ENCODE measurements around the gene NODAL. TPM values are rescaled to one million over a fixed set of nuclear protein-coding genes. Genes with fewer than 3 reads are reported as not detected.

Gene NODAL
- total RNA-seq, 1 experiment from 2014 or later, result 0.30 TPM

- H3K4me1 ChIP-seq (ENCODE audit: control insufficient read depth in 1 of 2, insufficient read depth in 2 of 2, low read length in 2 of 2), result peaks cover 5 to 12% of the 10 kb centered on the region in 2 experiments
- no peaks in the 10 kb centered on the region for H3K9me2 ChIP-seq (ENCODE audit: insufficient read depth)
- H2AFZ ChIP-seq (ENCODE audit: low read depth, low read length, poor library complexity, severe bottlenecking), result no peak overlapping the region
- no peak overlapping the region for H3K9ac ChIP-seq (ENCODE audit: low read length)
- TF ChIP-seq ELF1 (IDR thresholded peaks at IDR 0.05; ENCODE audit: borderline replicate concordance, low read depth) (no peak), EZH2phosphoT487 (IDR thresholded peaks at IDR 0.05; ENCODE audit: borderline replicate concordance) (no peak), EZH2 (IDR thresholded peaks at IDR 0.05) (no peak), SIN3A (IDR thresholded peaks at IDR 0.05; ENCODE audit: low read depth) (no peak), ZNF274 (IDR thresholded peaks at IDR 0.05; ENCODE audit: low read depth, low read length) (no peak), CEBPB (IDR thresholded peaks at IDR 0.05; ENCODE audit: low read depth) (no peak), ZFX (IDR thresholded peaks at IDR 0.05) (no peak), SRF (IDR thresholded peaks at IDR 0.05; ENCODE audit: low read depth) (no peak), POLR2AphosphoS5 (IDR thresholded peaks at IDR 0.05; ENCODE audit: low read depth, low read length) (no peak), REST (IDR thresholded peaks at IDR 0.05; ENCODE audit: low read depth) (no peak), JUND (IDR thresholded peaks at IDR 0.05) (no peak), CBX3 (IDR thresholded peaks at IDR 0.05; ENCODE audit: low read depth) (no peak), FOSL1 (IDR thresholded peaks at IDR 0.05; ENCODE audit: low read depth) (no peak), RAD21 (IDR thresholded peaks at IDR 0.05; ENCODE audit: low read depth) (no peak), POLR2A (IDR thresholded peaks at IDR 0.05; ENCODE audit: borderline replicate concordance, extremely low read depth, insufficient read depth, insufficient read length) (no peak), MAX (IDR thresholded peaks at IDR 0.05) (no peak)
- TF ChIP-seq, protein P1, sequence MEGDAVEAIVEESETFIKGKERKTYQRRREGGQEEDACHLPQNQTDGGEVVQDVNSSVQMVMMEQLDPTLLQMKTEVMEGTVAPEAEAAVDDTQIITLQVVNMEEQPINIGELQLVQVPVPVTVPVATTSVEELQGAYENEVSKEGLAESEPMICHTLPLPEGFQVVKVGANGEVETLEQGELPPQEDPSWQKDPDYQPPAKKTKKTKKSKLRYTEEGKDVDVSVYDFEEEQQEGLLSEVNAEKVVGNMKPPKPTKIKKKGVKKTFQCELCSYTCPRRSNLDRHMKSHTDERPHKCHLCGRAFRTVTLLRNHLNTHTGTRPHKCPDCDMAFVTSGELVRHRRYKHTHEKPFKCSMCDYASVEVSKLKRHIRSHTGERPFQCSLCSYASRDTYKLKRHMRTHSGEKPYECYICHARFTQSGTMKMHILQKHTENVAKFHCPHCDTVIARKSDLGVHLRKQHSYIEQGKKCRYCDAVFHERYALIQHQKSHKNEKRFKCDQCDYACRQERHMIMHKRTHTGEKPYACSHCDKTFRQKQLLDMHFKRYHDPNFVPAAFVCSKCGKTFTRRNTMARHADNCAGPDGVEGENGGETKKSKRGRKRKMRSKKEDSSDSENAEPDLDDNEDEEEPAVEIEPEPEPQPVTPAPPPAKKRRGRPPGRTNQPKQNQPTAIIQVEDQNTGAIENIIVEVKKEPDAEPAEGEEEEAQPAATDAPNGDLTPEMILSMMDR (IDR thresholded peaks at IDR 0.05 in 2 of 3, conservative IDR thresholded peaks at IDR 0.05 in 1 of 3; ENCODE audit: borderline replicate concordance in 1 of 3, insufficient read depth in 1 of 3, low read depth in 2 of 3, low read length in 2 of 3), result no peak
- TF ChIP-seq, protein P2, sequence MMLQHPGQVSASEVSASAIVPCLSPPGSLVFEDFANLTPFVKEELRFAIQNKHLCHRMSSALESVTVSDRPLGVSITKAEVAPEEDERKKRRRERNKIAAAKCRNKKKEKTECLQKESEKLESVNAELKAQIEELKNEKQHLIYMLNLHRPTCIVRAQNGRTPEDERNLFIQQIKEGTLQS (IDR thresholded peaks at IDR 0.05), result no peak
- TF ChIP-seq, protein P3, sequence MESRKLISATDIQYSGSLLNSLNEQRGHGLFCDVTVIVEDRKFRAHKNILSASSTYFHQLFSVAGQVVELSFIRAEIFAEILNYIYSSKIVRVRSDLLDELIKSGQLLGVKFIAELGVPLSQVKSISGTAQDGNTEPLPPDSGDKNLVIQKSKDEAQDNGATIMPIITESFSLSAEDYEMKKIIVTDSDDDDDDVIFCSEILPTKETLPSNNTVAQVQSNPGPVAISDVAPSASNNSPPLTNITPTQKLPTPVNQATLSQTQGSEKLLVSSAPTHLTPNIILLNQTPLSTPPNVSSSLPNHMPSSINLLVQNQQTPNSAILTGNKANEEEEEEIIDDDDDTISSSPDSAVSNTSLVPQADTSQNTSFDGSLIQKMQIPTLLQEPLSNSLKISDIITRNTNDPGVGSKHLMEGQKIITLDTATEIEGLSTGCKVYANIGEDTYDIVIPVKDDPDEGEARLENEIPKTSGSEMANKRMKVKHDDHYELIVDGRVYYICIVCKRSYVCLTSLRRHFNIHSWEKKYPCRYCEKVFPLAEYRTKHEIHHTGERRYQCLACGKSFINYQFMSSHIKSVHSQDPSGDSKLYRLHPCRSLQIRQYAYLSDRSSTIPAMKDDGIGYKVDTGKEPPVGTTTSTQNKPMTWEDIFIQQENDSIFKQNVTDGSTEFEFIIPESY (IDR thresholded peaks at IDR 0.05; ENCODE audit: extremely low read depth, insufficient replicate concordance, low read length), result no peak
- no TSS peak for BruUV-seq (replicated peaks)
- CTCF ChIA-PET, result no interaction called here
- no peak for ATAC-seq
- H4K20me1 ChIP-seq (ENCODE audit: insufficient read depth), result no peaks in the 10 kb centered on the region
- no peak overlapping the region for H3K4me2 ChIP-seq (ENCODE audit: low read length)
- intact Hi-C loops (cut with micrococcal nuclease), result no loop called here
- no peaks in the 10 kb centered on the region for H3K9me3 ChIP-seq (ENCODE audit: control insufficient read depth in 1 of 2, insufficient read depth in 1 of 2, low read depth in 1 of 2, low read length in 2 of 2)
- H3K36me3 ChIP-seq (ENCODE audit: control insufficient read depth in 1 of 2, insufficient read depth in 2 of 2, low read length in 2 of 2), result no peaks in the 10 kb centered on the region
- peaks cover 2% of the 10 kb centered on the region for H3K79me2 ChIP-seq (ENCODE audit: insufficient read depth, low read length)
- H3K27me3 ChIP-seq (ENCODE audit: insufficient read depth, low read length), result no peaks in the 10 kb centered on the region
- no peak overlapping the region for H3K4me3 ChIP-seq (replicated peaks in 1 of 2; ENCODE audit: low read depth in 1 of 2, low read length in 2 of 2)
- RAD21 ChIA-PET (ENCODE audit: low non-redundant PET in 1 of 2, low total read pairs in 2 of 2, uncharacterized antibody in 2 of 2, unreplicated experiment in 2 of 2), result no interaction called here
- no peak overlapping the region for H3K27ac ChIP-seq (ENCODE audit: low read depth, low read length)
- no peak for DNase-seq (ENCODE audit: low read depth, low spot score)
- POLR2A ChIA-PET, result no interaction called here
These were observed 42.3 kb downstream of the NODAL start for GRCh38 chr10:70399177-70399576.

Measured in HCT116 (cell line).